ENCODE results near the gene ABAT.
"Not testable (repeated sequence)": the region's sequence is repeated elsewhere in the genome, so short reads cannot be mapped to it uniquely, and the experiment has no call there.

Gene ABAT

GRCh38 chr16:8751481-8752311 is 77.3 kb downstream of the ABAT start:
- no peak for DNase-seq

GRCh38 chr16:8752706-8753105 is 78.3 kb downstream of the ABAT start:
- DNase-seq: no peak

- DNase-seq: no peak
Measured at GRCh38 chr16:8753416-8754054, 79.1 kb downstream of the ABAT start.

- no peak for DNase-seq
Measured at GRCh38 chr16:8756755-8757154, 82.3 kb downstream of the ABAT start.

GRCh38 chr16:8758022-8758421 is 83.6 kb downstream of the ABAT start:
- no peak for DNase-seq

- DNase-seq: no peak
Measured at GRCh38 chr16:8760021-8760420, 85.6 kb downstream of the ABAT start.

- no peak for DNase-seq
Measured at GRCh38 chr16:8761078-8761477, 86.7 kb downstream of the ABAT start.

GRCh38 chr16:8762254-8762653 is 87.8 kb downstream of the ABAT start:
- no peak for DNase-seq

GRCh38 chr16:8763083-8763482 is 88.7 kb downstream of the ABAT start:
- DNase-seq: no peak

- no peak for DNase-seq
Measured at GRCh38 chr16:8763899-8764298, 89.5 kb downstream of the ABAT start.

- no peak for DNase-seq
Measured at GRCh38 chr16:8764525-8765250, 90.3 kb downstream of the ABAT start.

GRCh38 chr16:8767176-8767575 is 92.8 kb downstream of the ABAT start:
- no peak for DNase-seq

- DNase-seq: no peak
Measured at GRCh38 chr16:8768283-8768682, 93.9 kb downstream of the ABAT start.

- DNase-seq: no peak
Measured at GRCh38 chr16:8768692-8769091, 94.3 kb downstream of the ABAT start.

- no peak for DNase-seq
Measured at GRCh38 chr16:8773537-8773936, 99.1 kb downstream of the ABAT start.

- no peak for DNase-seq
Measured at GRCh38 chr16:8774208-8774607, 99.8 kb downstream of the ABAT start.

- DNase-seq: no peak
Measured at GRCh38 chr16:8775359-8775758, 100.9 kb downstream of the ABAT start.

- no peak for DNase-seq
Measured at GRCh38 chr16:8776129-8776584, 101.7 kb downstream of the ABAT start.

GRCh38 chr16:8777217-8777616 is 102.8 kb downstream of the ABAT start:
- no peak for DNase-seq

- DNase-seq: no peak
Measured at GRCh38 chr16:8781797-8782196, 107.4 kb downstream of the ABAT start.

- no peak for DNase-seq
Measured at GRCh38 chr16:8782673-8783072, 108.3 kb downstream of the ABAT start.

- DNase-seq: no peak
Measured at GRCh38 chr16:8785408-8785807, 111.0 kb downstream of the ABAT start.

GRCh38 chr16:8786316-8786715 is 111.9 kb downstream of the ABAT start:
- not testable (repeated sequence) for DNase-seq

All from activated T-cell treated with anti-CD3 and anti-CD28 coated beads, Interleukin-2, amount 50 U/mL, for 1 hour (primary cell).